Activated naive CD4-positive, alpha-beta T cell treated with anti-CD3 and anti-CD28 coated beads, Interleukin-2, amount 10 ng/mL, durations not matched to agents 7 days and 5 days (primary cell): Measurements from ENCODE around the gene FGA.

Experiments used
- CTCF ChIA-PET: fragments of 350-600 bp; sonication (Branson Sonifier 250); formaldehyde crosslinking; loops from one replicate; lab custom pipeline; 2021; ENCODE audit warnings: antibody characterized with exemption; lab: Charles Lee
- DNase-seq: peaks from one replicate; pipeline ENCODE4 v3.0.0-alpha.2; 2020
- H3K27ac Mint-ChIP-seq: one replicate; pipeline ENCODE4 v1.8.0; 2021; ENCODE audit warnings: mild to moderate bottlenecking, moderate library complexity, mixed read lengths
- H3K27me3 Mint-ChIP-seq: one replicate; pipeline ENCODE4 v1.8.0; 2021; ENCODE audit warnings: mild to moderate bottlenecking, mixed read lengths
- H3K36me3 Mint-ChIP-seq: one replicate; pipeline ENCODE4 v1.8.0; 2021; ENCODE audit warnings: mixed read lengths
- H3K4me1 Mint-ChIP-seq: one replicate; pipeline ENCODE4 v1.8.0; 2021; ENCODE audit warnings: mixed read lengths
- H3K4me3 Mint-ChIP-seq: one replicate; pipeline ENCODE4 v1.8.0; 2021; ENCODE audit warnings: mild to moderate bottlenecking, moderate library complexity, mixed read lengths
- H3K9me3 Mint-ChIP-seq: one replicate; pipeline ENCODE4 v1.8.0; 2021; ENCODE audit warnings: mixed read lengths

Gene FGA

GRCh38 chr4:154616287-154616686, 25.7 kb upstream of the FGA start:
- no peak for DNase-seq
- Mint-ChIP-seq H3K4me3 (no peak overlapping the region), H3K9me3 (no peaks in the 10 kb centered on the region), H3K4me1 (peaks cover 14% of the 10 kb centered on the region), H3K27me3 (peaks cover 19% of the 10 kb centered on the region), H3K36me3 (peaks cover 4% of the 10 kb centered on the region), H3K27ac (peak overlapping the region; percentile 79)
- CTCF ChIA-PET, result interaction anchor here (1.0 to 2.5 kb wide), 3 partner anchors 57 to 66 kb away, joined by 3 to 14 read pairs (median 5); partner anchors contain the start of gene PLRG1

- H3K4me1 Mint-ChIP-seq, result peaks cover 14% of the 10 kb centered on the region
- no peak overlapping the region for H3K4me3 Mint-ChIP-seq
- H3K36me3 Mint-ChIP-seq, result peaks cover 4% of the 10 kb centered on the region
- CTCF ChIA-PET, result interaction anchor here (2.5 kb wide), 1 partner anchor 56 kb away, joined by 14 read pairs; no protein-coding TSS in a partner anchor
- peaks cover 17% of the 10 kb centered on the region for H3K27me3 Mint-ChIP-seq
- no peaks in the 10 kb centered on the region for H3K9me3 Mint-ChIP-seq
- H3K27ac Mint-ChIP-seq, result no peak overlapping the region
- no peak for DNase-seq
Measured at GRCh38 chr4:154615211-154615610, 24.7 kb upstream of the FGA start.

- CTCF ChIA-PET, result interaction anchor here (1.8 to 2.5 kb wide), 4 partner anchors 53 to 62 kb away, joined by 4 to 14 read pairs (median 6); no protein-coding TSS in a partner anchor
- Mint-ChIP-seq H3K27me3 (peaks cover 19% of the 10 kb centered on the region), H3K36me3 (peaks cover 4% of the 10 kb centered on the region), H3K9me3 (no peaks in the 10 kb centered on the region), H3K4me3 (no peak overlapping the region), H3K4me1 (peaks cover 14% of the 10 kb centered on the region), H3K27ac (no peak overlapping the region)
- no peak for DNase-seq
Measured at GRCh38 chr4:154614306-154614705, 23.8 kb upstream of the FGA start.

GRCh38 chr4:154612472-154613414, 22.2 kb upstream of the FGA start, which contains the start of gene FGG:
TSS of gene FGG (minus strand) at chr4:154612656. CDS start at chr4:154612609, 47 bp downstream.
- H3K4me1 Mint-ChIP-seq, result peaks cover 13% of the 10 kb centered on the region
- no peak within 1 kb of the TSS for H3K4me3 Mint-ChIP-seq
- H3K36me3 Mint-ChIP-seq, result peaks cover 4% of the 10 kb centered on the region
- H3K9me3 Mint-ChIP-seq, result no peaks in the 10 kb centered on the region
- no peak within 1 kb of the TSS for H3K27ac Mint-ChIP-seq
- CTCF ChIA-PET, result interaction anchor here (0.6 to 1.9 kb wide), 4 partner anchors 52 to 128 kb away, joined by 3 to 6 read pairs (median 5); no protein-coding TSS in a partner anchor
- peaks cover 29% of the 10 kb centered on the region for H3K27me3 Mint-ChIP-seq
- no peak for DNase-seq

GRCh38 chr4:154611833-154612232, 21.3 kb upstream of the FGA start:
- H3K36me3 Mint-ChIP-seq, result peaks cover 2% of the 10 kb centered on the region
- H3K4me1 Mint-ChIP-seq, result peaks cover 8% of the 10 kb centered on the region
- no peaks in the 10 kb centered on the region for H3K9me3 Mint-ChIP-seq
- CTCF ChIA-PET, result no interaction called here
- DNase-seq, result no peak
- H3K27ac Mint-ChIP-seq, result no peak overlapping the region
- no peak overlapping the region for H3K4me3 Mint-ChIP-seq
- peaks cover 30% of the 10 kb centered on the region for H3K27me3 Mint-ChIP-seq

GRCh38 chr4:154610582-154610981, 20.0 kb upstream of the FGA start:
- H3K27ac Mint-ChIP-seq, result no peak overlapping the region
- CTCF ChIA-PET, result no interaction called here
- no peaks in the 10 kb centered on the region for H3K36me3 Mint-ChIP-seq

GRCh38 chr4:154609532-154609931, 19.0 kb upstream of the FGA start:
- DNase-seq, result no peak
- no peaks in the 10 kb centered on the region for H3K4me1 Mint-ChIP-seq
- H3K36me3 Mint-ChIP-seq, result no peaks in the 10 kb centered on the region
- no peaks in the 10 kb centered on the region for H3K9me3 Mint-ChIP-seq
- peaks cover 32% of the 10 kb centered on the region for H3K27me3 Mint-ChIP-seq
- H3K4me3 Mint-ChIP-seq, result no peak overlapping the region
- CTCF ChIA-PET, result interaction anchor here (0.7 to 1.2 kb wide), 2 partner anchors 9 kb away, joined by 3 to 5 read pairs; no protein-coding TSS in a partner anchor
- no peak overlapping the region for H3K27ac Mint-ChIP-seq

More at GRCh38 chr4:154610582-154610981, 20.0 kb upstream of the FGA start:
- Mint-ChIP-seq H3K9me3 (no peaks in the 10 kb centered on the region), H3K4me1 (no peaks in the 10 kb centered on the region), H3K4me3 (no peak overlapping the region), H3K27me3 (peaks cover 32% of the 10 kb centered on the region)
- DNase-seq, result no peak

GRCh38 chr4:154608361-154609252, 18.1 kb upstream of the FGA start:
- Mint-ChIP-seq H3K9me3 (no peaks in the 10 kb centered on the region), H3K36me3 (no peaks in the 10 kb centered on the region), H3K4me1 (no peaks in the 10 kb centered on the region), H3K27ac (no peak overlapping the region), H3K4me3 (no peak overlapping the region), H3K27me3 (peaks cover 32% of the 10 kb centered on the region)
- CTCF ChIA-PET, result interaction anchor here (1.2 kb wide), 1 partner anchor 10 kb away, joined by 5 read pairs; no protein-coding TSS in a partner anchor
- no peak for DNase-seq

- no peak for DNase-seq
- Mint-ChIP-seq H3K4me1 (no peaks in the 10 kb centered on the region), H3K27ac (no peak overlapping the region), H3K27me3 (peaks cover 24% of the 10 kb centered on the region), H3K36me3 (no peaks in the 10 kb centered on the region), H3K4me3 (no peak overlapping the region), H3K9me3 (no peaks in the 10 kb centered on the region)
- CTCF ChIA-PET, result no interaction called here
Measured at GRCh38 chr4:154606728-154607723, 16.5 kb upstream of the FGA start.

- no peaks in the 10 kb centered on the region for H3K4me1 Mint-ChIP-seq
Measured at GRCh38 chr4:154604696-154605200, 14.2 kb upstream of the FGA start.

GRCh38 chr4:154603033-154603943, 12.7 kb upstream of the FGA start:
- DNase-seq, result no peak
- no peak overlapping the region for H3K4me3 Mint-ChIP-seq
- H3K36me3 Mint-ChIP-seq, result no peaks in the 10 kb centered on the region
- peaks cover 10% of the 10 kb centered on the region for H3K27me3 Mint-ChIP-seq
- no peaks in the 10 kb centered on the region for H3K4me1 Mint-ChIP-seq
- no peaks in the 10 kb centered on the region for H3K9me3 Mint-ChIP-seq
- CTCF ChIA-PET, result interaction anchor here (0.7 kb wide), 2 partner anchors 15 kb away, joined by 3 read pairs; no protein-coding TSS in a partner anchor
- no peak overlapping the region for H3K27ac Mint-ChIP-seq

More at GRCh38 chr4:154604696-154605200, 14.2 kb upstream of the FGA start:
- Mint-ChIP-seq H3K4me3 (no peak overlapping the region), H3K27me3 (peaks cover 20% of the 10 kb centered on the region), H3K9me3 (no peaks in the 10 kb centered on the region), H3K27ac (no peak overlapping the region), H3K36me3 (no peaks in the 10 kb centered on the region)
- DNase-seq, result no peak
- CTCF ChIA-PET, result no interaction called here
